ENCODE measurements around the gene RANBP2. TPM values are rescaled to one million over a fixed set of nuclear protein-coding genes. Genes with fewer than 3 reads are reported as not detected.

RANBP2 gene
- total and polyA plus RNA-seq, 9 of the 15 experiments (the other 6 are each of a cell fraction or from before 2014, with no cell fraction given) = 11.7 to 97.4 (median 48.1) TPM

GRCh38 chr2:108776475-108776874, 57.2 kb downstream of the RANBP2 start:
- no TSS peak for BruUV-seq (replicated peaks)
- in situ Hi-C loops (cut with MboI) (no loop called here), intact Hi-C loops (cut with micrococcal nuclease) (no loop called here)
- H3K4me1 ChIP-seq (replicated peaks in 1 of 2; ENCODE audit: control insufficient read depth in 2 of 2, insufficient read depth in 2 of 2, low read length in 2 of 2) = no peaks in the 10 kb centered on the region
- H3K9ac ChIP-seq (ENCODE audit: insufficient read depth in 1 of 2, low read depth in 2 of 2, low read length in 2 of 2) = no peak overlapping the region
- H3K27me3 ChIP-seq (ENCODE audit: control insufficient read depth in 2 of 2, insufficient read depth in 2 of 2, low read length in 2 of 2) = no peaks in the 10 kb centered on the region
- H3K36me3 ChIP-seq (ENCODE audit: control insufficient read depth, insufficient read depth, low read length) = peaks cover 82% of the 10 kb centered on the region
- DNase-seq (ENCODE audit: extremely low read depth in 1 of 4, low spot score in 3 of 4) (no peak), FAIRE-seq (no peak), ATAC-seq (no peak)
- no peaks in the 10 kb centered on the region for H4K20me1 ChIP-seq (replicated peaks; ENCODE audit: control insufficient read depth, insufficient read depth, low read length)
- no peaks in the 10 kb centered on the region for H3K9me3 ChIP-seq (replicated peaks; ENCODE audit: control insufficient read depth, insufficient read depth, low read depth, low read length)
- 100% methylated on average over 3 of the region's 3 CpGs for WGBS (ENCODE audit: insufficient coverage, low coverage, missing lambda C conversion rate)
- no peaks in the 10 kb centered on the region for H3K79me2 ChIP-seq (ENCODE audit: control insufficient read depth, insufficient read depth, low read length)
- H2AFZ ChIP-seq (ENCODE audit: low read depth, low read length) = no peak overlapping the region
- no peak overlapping the region for H3K4me3 ChIP-seq
- H3K27ac ChIP-seq (ENCODE audit: extremely low read depth, low read depth, low read length) = no peak overlapping the region
- no peak overlapping the region for H3K4me2 ChIP-seq (ENCODE audit: insufficient read depth, low read length)
- ChIA-PET CTCF (ENCODE audit: low intra/inter-chr PET ratio) (no interaction called here), POLR2A (no interaction called here)
- no peaks in the 10 kb centered on the region for H3K9me1 ChIP-seq (ENCODE audit: control insufficient read depth, insufficient read depth, low read length)
- TF ChIP-seq ARID2 (IDR thresholded peaks at IDR 0.05) = no peak
- TF ChIP-seq FUS (optimal IDR thresholded peaks at IDR 0.05; ENCODE audit: low read depth, low read length) = no peak
- TF ChIP-seq ZBTB8A (IDR thresholded peaks at IDR 0.05; ENCODE audit: partially characterized antibody) = no peak
- TF ChIP-seq, protein P1, sequence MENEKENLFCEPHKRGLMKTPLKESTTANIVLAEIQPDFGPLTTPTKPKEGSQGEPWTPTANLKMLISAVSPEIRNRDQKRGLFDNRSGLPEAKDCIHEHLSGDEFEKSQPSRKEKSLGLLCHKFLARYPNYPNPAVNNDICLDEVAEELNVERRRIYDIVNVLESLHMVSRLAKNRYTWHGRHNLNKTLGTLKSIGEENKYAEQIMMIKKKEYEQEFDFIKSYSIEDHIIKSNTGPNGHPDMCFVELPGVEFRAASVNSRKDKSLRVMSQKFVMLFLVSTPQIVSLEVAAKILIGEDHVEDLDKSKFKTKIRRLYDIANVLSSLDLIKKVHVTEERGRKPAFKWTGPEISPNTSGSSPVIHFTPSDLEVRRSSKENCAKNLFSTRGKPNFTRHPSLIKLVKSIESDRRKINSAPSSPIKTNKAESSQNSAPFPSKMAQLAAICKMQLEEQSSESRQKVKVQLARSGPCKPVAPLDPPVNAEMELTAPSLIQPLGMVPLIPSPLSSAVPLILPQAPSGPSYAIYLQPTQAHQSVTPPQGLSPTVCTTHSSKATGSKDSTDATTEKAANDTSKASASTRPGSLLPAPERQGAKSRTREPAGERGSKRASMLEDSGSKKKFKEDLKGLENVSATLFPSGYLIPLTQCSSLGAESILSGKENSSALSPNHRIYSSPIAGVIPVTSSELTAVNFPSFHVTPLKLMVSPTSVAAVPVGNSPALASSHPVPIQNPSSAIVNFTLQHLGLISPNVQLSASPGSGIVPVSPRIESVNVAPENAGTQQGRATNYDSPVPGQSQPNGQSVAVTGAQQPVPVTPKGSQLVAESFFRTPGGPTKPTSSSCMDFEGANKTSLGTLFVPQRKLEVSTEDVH (IDR thresholded peaks at IDR 0.05; ENCODE audit: low read depth, partially characterized antibody) = no peak
- TF ChIP-seq CTCF (IDR thresholded peaks at IDR 0.05 in 2 of 3, conservative IDR thresholded peaks at IDR 0.05 in 1 of 3; ENCODE audit: insufficient read depth in 2 of 3, low read depth in 1 of 3, low read length in 3 of 3) = no peak
- TF ChIP-seq ZNF76 (CRISPR knock-in tag; IDR thresholded peaks at IDR 0.05; ENCODE audit: borderline replicate concordance) = no peak
- TF ChIP-seq, protein P2, sequence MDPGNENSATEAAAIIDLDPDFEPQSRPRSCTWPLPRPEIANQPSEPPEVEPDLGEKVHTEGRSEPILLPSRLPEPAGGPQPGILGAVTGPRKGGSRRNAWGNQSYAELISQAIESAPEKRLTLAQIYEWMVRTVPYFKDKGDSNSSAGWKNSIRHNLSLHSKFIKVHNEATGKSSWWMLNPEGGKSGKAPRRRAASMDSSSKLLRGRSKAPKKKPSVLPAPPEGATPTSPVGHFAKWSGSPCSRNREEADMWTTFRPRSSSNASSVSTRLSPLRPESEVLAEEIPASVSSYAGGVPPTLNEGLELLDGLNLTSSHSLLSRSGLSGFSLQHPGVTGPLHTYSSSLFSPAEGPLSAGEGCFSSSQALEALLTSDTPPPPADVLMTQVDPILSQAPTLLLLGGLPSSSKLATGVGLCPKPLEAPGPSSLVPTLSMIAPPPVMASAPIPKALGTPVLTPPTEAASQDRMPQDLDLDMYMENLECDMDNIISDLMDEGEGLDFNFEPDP (CRISPR knock-in tag; IDR thresholded peaks at IDR 0.05) = no peak
- no peak for TF ChIP-seq ZNF133 (CRISPR knock-in tag; IDR thresholded peaks at IDR 0.05)
- no peak for TF ChIP-seq TEAD1 (CRISPR knock-in tag; IDR thresholded peaks at IDR 0.05)
- TF ChIP-seq HMBOX1 (IDR thresholded peaks at IDR 0.05) = no peak
- no peak for TF ChIP-seq POLR3G (IDR thresholded peaks at IDR 0.05; ENCODE audit: extremely low read depth, insufficient read length, insufficient replicate concordance)
- no peak for TF ChIP-seq ZNF780A (CRISPR knock-in tag; IDR thresholded peaks at IDR 0.05)
- TF ChIP-seq, protein P3, sequence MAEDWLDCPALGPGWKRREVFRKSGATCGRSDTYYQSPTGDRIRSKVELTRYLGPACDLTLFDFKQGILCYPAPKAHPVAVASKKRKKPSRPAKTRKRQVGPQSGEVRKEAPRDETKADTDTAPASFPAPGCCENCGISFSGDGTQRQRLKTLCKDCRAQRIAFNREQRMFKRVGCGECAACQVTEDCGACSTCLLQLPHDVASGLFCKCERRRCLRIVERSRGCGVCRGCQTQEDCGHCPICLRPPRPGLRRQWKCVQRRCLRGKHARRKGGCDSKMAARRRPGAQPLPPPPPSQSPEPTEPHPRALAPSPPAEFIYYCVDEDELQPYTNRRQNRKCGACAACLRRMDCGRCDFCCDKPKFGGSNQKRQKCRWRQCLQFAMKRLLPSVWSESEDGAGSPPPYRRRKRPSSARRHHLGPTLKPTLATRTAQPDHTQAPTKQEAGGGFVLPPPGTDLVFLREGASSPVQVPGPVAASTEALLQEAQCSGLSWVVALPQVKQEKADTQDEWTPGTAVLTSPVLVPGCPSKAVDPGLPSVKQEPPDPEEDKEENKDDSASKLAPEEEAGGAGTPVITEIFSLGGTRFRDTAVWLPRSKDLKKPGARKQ (CRISPR knock-in tag; IDR thresholded peaks at IDR 0.05) = no peak
- TF ChIP-seq RBBP5 (IDR thresholded peaks at IDR 0.05; ENCODE audit: borderline replicate concordance, insufficient read depth, low read length, poor library complexity, severe bottlenecking) = no peak
